IPS DF 6.9 (cell line): ENCODE data around the gene CCNB2.

Experiments used
- DNase-seq: peaks from one replicate; pipeline ENCODE4 v3.0.0-alpha.2; 2013; ENCODE audit warnings: low read depth, low spot score
- H3K27ac ChIP-seq: one replicate; pipeline ENCODE4 v1.5.1; 2013; ENCODE audit warnings: low read length, control low read depth
- H3K27me3 ChIP-seq: 2 replicates; pipeline ENCODE4 v1.6.1; 2013; ENCODE audit warnings: mild to moderate bottlenecking, low read length; ENCODE audit not compliant: control insufficient read depth, insufficient read depth
- H3K36me3 ChIP-seq: 2 replicates; pipeline ENCODE4 v1.6.1; 2013; ENCODE audit warnings: low read length; ENCODE audit not compliant: control insufficient read depth, insufficient read depth
- H3K4me1 ChIP-seq: 2 replicates; pipeline ENCODE4 v1.6.1; 2013; ENCODE audit warnings: low read length; ENCODE audit not compliant: control insufficient read depth, insufficient read depth
- H3K4me3 ChIP-seq: 2 replicates; pipeline ENCODE4 v1.5.1; 2013; ENCODE audit warnings: mild to moderate bottlenecking, low read length
- H3K9me3 ChIP-seq: 2 replicates; pipeline ENCODE4 v1.6.1; 2013; ENCODE audit warnings: low read length, inconsistent platforms; ENCODE audit not compliant: control insufficient read depth, insufficient read depth
- WGBS: extraction: QIAGEN DNeasy Blood & Tissue Kit; methylation state at CpG from one replicate; pipeline ENCODE4 v1.1.7; 2013; ENCODE audit warnings: mixed read lengths, missing lambda C conversion rate; ENCODE audit not compliant: insufficient read length, insufficient coverage; 5-methylcytosine and 5-hydroxymethylcytosine counted together

CCNB2 gene

DNA sequence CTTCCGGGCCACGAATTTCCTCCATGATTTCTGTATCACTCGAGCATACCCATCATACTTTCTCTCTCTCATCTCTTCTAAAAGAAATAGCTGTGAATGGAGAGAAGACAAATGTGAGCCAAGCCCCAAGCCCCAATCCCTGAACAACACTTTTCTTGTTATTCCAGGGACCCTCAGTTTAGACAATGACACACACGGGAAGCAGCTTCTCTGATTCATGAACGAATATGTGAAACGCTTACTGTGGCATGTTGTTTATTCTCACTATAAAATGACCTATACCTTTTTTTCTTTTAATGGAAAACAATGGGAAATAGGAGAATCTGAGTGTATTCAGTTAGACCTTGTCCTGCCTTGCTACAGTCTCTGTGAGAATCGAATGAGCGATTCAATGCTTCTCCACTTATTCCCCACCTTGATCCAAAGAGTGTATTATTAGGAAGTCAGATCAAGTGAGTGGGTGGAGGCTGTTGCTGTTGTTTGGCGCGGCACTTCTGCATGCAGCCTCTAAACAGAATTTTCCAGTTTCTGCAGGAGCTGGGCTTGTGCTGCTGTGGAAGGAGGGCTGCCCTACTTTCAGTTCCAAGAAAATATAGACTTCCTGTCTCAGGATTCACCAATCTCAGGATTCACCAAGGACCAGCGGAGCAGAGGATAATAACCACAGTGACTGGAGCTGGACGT, 69.3 kb downstream of the CCNB2 start:
- no CpG with 5 or more reads among the region's 12 CpGs for WGBS
- Histone ChIP-seq H3K36me3 (peaks cover 11% of the 10 kb centered on the region; the same call in 1 of the 2 replicates), H3K4me1 (no peaks in the 10 kb centered on the region), H3K27me3 (no peaks in the 10 kb centered on the region), H3K9me3 (no peaks in the 10 kb centered on the region), H3K27ac (no peak overlapping the region), H3K4me3 (no peak overlapping the region)
- no peak for DNase-seq
